CD4-positive, alpha-beta T cell (primary cell): ENCODE measurements around the gene SP6. TPM values are rescaled to one million over a fixed set of nuclear protein-coding genes. Genes with fewer than 3 reads are reported as not detected.

Source experiments
- ATAC-seq: fragments of 200-7000 bp; cut with Tn5 transposase; one replicate; pipeline ENCODE4 v1.10.0; 2022; ENCODE audit warnings: mild to moderate bottlenecking; ENCODE audit not compliant: poor library complexity
- CTCF ChIA-PET: fragments of 350-600 bp; sonication (Branson Sonifier 250); formaldehyde crosslinking; loops from one replicate; lab custom pipeline; 2021; ENCODE audit warnings: antibody characterized with exemption, inconsistent platforms; lab: Charles Lee
- POLR2A ChIA-PET: fragments of 350-600 bp; sonication (Branson Sonifier 250); formaldehyde crosslinking; loops from one replicate; lab custom pipeline; 2021; ENCODE audit warnings: antibody characterized with exemption, inconsistent platforms; lab: Charles Lee
- DNase-seq, 14 experiments: peaks; one replicate each; pipeline ENCODE4 v3.0.0-alpha.2; 2013 to 2020; ENCODE audit warnings: mixed read lengths in 2 of 14
- H3K27ac ChIP-seq, 2 donors: one replicate each; pipeline versions ENCODE4 v1.5.1 to v1.7.0; 2013; ENCODE audit warnings: low read length in 2 of 2, low read depth in 1 of 2, mild to moderate bottlenecking in 1 of 2
- H3K27me3 ChIP-seq, 2 experiments: 1 replicate in 1 of 2; 2 replicates in 1 of 2; pipeline versions ENCODE4 v1.6.1 to v1.7.0; 2013; ENCODE audit warnings: low read length in 2 of 2, control low read depth in 1 of 2, mild to moderate bottlenecking in 1 of 2, moderate library complexity in 1 of 2; ENCODE audit not compliant: insufficient read depth in 2 of 2, control insufficient read depth in 1 of 2
- H3K36me3 ChIP-seq: one replicate; pipeline ENCODE4 v1.6.1; 2013; ENCODE audit warnings: low read length, control low read depth; ENCODE audit not compliant: insufficient read depth
- H3K4me1 ChIP-seq: one replicate; pipeline ENCODE4 v1.6.1; 2013; ENCODE audit warnings: low read length, control low read depth; ENCODE audit not compliant: insufficient read depth
- H3K4me3 ChIP-seq: one replicate; pipeline ENCODE4 v1.5.1; 2013; ENCODE audit warnings: mild to moderate bottlenecking, low read length, moderate library complexity
- H3K9me3 ChIP-seq, 2 experiments: 1 replicate in 1 of 2; 2 replicates in 1 of 2; pipeline versions ENCODE4 v1.6.1 to v1.7.0; 2013; ENCODE audit warnings: low read length in 2 of 2, mild to moderate bottlenecking in 2 of 2, control low read depth in 1 of 2, moderate library complexity in 1 of 2; ENCODE audit not compliant: control insufficient read depth in 1 of 2, insufficient read depth in 1 of 2
- H3K27ac Mint-ChIP-seq: one replicate; pipeline ENCODE4 v1.8.0; 2020; ENCODE audit warnings: mixed read lengths
- H3K27me3 Mint-ChIP-seq: one replicate; pipeline ENCODE4 v1.8.0; 2021; ENCODE audit warnings: mixed read lengths
- H3K36me3 Mint-ChIP-seq: one replicate; pipeline ENCODE4 v1.8.0; 2021; ENCODE audit warnings: low read depth, mixed read lengths
- H3K4me1 Mint-ChIP-seq: one replicate; pipeline ENCODE4 v1.8.0; 2021; ENCODE audit warnings: low read depth, mixed read lengths
- H3K4me3 Mint-ChIP-seq: one replicate; pipeline ENCODE4 v1.8.0; 2020; ENCODE audit warnings: mild to moderate bottlenecking, mixed read lengths
- H3K9me3 Mint-ChIP-seq: one replicate; pipeline ENCODE4 v1.8.0; 2020; ENCODE audit warnings: mixed read lengths
- intact Hi-C, 2 experiments: fragments of 100-400 bp; cut with DNase I in 1 of 2; cut with micrococcal nuclease in 1 of 2; formaldehyde crosslinking; loops; one replicate each; pipeline versions ENCODE4 v1.15.1 to v1.9.0; 2023 to 2025; cut with DNase I, micrococcal nuclease
- total RNA-seq, 174 experiments: library from RNA in 2 of 174; stranded (reverse) in 2 of 174; gene quantifications; one replicate each; pipeline ENCODE4 v1.2.3 and lab custom pipeline; 2021 to 2026
- TF ChIP-seq, protein P1 (sequence below): fragments of 200-600 bp; IDR thresholded peaks from one replicate; pipeline ENCODE4 v1.8.0; 2022; ENCODE audit warnings: antibody characterized with exemption, mild to moderate bottlenecking

Gene SP6
- total RNA-seq, 2 experiments from 2014 or later, result 0.17 to 0.27 TPM

DNA sequence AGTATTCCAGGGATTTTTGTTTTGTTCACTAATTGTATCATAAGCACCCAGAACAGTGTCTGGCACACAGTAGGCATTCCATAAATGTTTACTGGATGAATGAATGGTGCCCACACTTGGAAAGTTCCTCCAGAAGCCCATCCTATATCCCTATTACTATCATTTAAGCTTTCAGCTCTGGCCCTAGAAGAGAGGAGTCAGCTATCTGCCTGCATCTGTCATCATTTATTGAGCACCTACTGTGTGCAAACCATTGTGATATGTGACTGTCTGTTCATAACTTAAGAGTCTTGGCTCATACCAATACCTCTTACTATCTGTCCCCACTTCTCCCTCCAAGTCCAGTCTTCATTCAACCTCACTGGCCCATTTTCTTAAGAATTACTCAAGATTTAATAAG is 20.1 kb upstream of the SP6 start:
- peaks cover 73% of the 10 kb centered on the region for H3K27me3 Mint-ChIP-seq
- TF ChIP-seq, protein P1, sequence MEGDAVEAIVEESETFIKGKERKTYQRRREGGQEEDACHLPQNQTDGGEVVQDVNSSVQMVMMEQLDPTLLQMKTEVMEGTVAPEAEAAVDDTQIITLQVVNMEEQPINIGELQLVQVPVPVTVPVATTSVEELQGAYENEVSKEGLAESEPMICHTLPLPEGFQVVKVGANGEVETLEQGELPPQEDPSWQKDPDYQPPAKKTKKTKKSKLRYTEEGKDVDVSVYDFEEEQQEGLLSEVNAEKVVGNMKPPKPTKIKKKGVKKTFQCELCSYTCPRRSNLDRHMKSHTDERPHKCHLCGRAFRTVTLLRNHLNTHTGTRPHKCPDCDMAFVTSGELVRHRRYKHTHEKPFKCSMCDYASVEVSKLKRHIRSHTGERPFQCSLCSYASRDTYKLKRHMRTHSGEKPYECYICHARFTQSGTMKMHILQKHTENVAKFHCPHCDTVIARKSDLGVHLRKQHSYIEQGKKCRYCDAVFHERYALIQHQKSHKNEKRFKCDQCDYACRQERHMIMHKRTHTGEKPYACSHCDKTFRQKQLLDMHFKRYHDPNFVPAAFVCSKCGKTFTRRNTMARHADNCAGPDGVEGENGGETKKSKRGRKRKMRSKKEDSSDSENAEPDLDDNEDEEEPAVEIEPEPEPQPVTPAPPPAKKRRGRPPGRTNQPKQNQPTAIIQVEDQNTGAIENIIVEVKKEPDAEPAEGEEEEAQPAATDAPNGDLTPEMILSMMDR, result no peak
- Histone ChIP-seq H3K27ac (no peak overlapping the region), H3K27me3 (peaks cover 28 to 42% of the 10 kb centered on the region in 2 experiments), H3K36me3 (no peaks in the 10 kb centered on the region), H3K4me1 (no peaks in the 10 kb centered on the region), H3K4me3 (no peak overlapping the region), H3K9me3 (peaks cover 0 to 8% of the 10 kb centered on the region in 2 experiments)
- no peaks in the 10 kb centered on the region for H3K9me3 Mint-ChIP-seq
- no peak overlapping the region for H3K27ac Mint-ChIP-seq
- ChIA-PET POLR2A (no interaction called here), CTCF (interaction anchor here (0.9 to 1.0 kb wide), 2 partner anchors 19 to 24 kb away, joined by 3 read pairs; no protein-coding TSS in a partner anchor)
- no peaks in the 10 kb centered on the region for H3K36me3 Mint-ChIP-seq
- no peaks in the 10 kb centered on the region for H3K4me1 Mint-ChIP-seq
- ATAC-seq, result no peak
- no peak for DNase-seq
- intact Hi-C loops, result no loop called here
- no peak overlapping the region for H3K4me3 Mint-ChIP-seq

DNA sequence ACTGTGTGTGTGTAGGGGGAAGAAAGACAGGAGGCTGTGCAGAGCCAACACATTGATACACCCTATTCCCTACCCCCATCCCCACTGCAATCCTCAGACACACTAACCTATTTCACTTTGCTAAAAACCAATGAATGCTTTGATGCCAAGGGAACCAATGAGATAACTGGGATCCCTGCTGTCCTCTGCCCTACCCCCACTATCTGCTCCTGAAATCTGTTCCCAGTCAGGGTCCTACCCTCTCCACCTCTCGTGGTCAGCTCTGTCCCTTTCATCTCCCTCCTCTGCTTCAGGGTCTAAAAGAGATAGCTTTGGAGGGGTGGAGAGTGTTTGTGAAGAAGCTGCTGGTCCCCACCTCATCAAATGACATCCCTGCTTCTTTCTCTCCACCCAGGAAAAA is 19.1 kb upstream of the SP6 start:
- H3K36me3 ChIP-seq, result no peaks in the 10 kb centered on the region
- H3K4me1 ChIP-seq, result peaks cover 5% of the 10 kb centered on the region
- H3K4me3 ChIP-seq, result no peak overlapping the region
- Mint-ChIP-seq H3K27me3 (peaks cover 65% of the 10 kb centered on the region), H3K4me1 (peaks cover 2% of the 10 kb centered on the region), H3K4me3 (no peak overlapping the region), H3K27ac (no peak overlapping the region), H3K36me3 (no peaks in the 10 kb centered on the region), H3K9me3 (no peaks in the 10 kb centered on the region)
- H3K9me3 ChIP-seq, result peaks cover 0 to 8% of the 10 kb centered on the region in 2 experiments
- TF ChIP-seq, protein P1, result no peak
- POLR2A ChIA-PET, result no interaction called here
- H3K27ac ChIP-seq, result no peak overlapping the region
- CTCF ChIA-PET, result interaction anchor here (0.6 to 1.0 kb wide), 3 partner anchors 20 to 668 kb away, joined by 3 read pairs; no protein-coding TSS in a partner anchor
- H3K27me3 ChIP-seq, result peaks cover 25 to 42% of the 10 kb centered on the region in 2 experiments
- ATAC-seq (no peak), DNase-seq (no peak)
- intact Hi-C loops, result no loop called here

DNA sequence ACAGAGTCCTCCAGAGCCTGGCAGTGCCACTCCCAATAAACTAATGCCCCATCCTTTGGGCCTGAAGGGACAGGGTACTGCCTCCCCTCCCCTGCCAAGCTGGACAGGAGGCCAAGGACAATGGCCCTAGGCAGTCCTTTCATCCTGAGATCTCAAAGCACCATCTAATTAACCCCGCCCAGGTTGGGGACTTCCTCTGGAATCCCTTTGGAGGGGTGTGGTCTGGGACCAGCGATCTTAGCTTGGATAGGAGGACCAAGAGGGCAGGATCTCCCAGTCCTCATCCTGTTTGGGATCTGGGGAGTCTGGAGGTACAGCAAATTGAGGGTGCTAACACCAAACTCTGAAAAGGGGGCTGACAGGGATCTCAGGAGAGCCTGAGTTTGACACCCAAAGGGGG is 18.2 kb upstream of the SP6 start:
- Mint-ChIP-seq H3K27me3 (peaks cover 55% of the 10 kb centered on the region), H3K9me3 (no peaks in the 10 kb centered on the region), H3K36me3 (no peaks in the 10 kb centered on the region), H3K27ac (no peak overlapping the region), H3K4me1 (peaks cover 7% of the 10 kb centered on the region), H3K4me3 (no peak overlapping the region)
- Histone ChIP-seq H3K9me3 (peaks cover 0 to 8% of the 10 kb centered on the region in 2 experiments), H3K4me3 (no peak overlapping the region), H3K27me3 (peaks cover 25 to 36% of the 10 kb centered on the region in 2 experiments), H3K36me3 (no peaks in the 10 kb centered on the region), H3K27ac (no peak overlapping the region), H3K4me1 (peaks cover 13% of the 10 kb centered on the region)
- no peak for DNase-seq
- TF ChIP-seq, protein P1, result no peak
- CTCF ChIA-PET, result no interaction called here
- POLR2A ChIA-PET, result no interaction called here
- intact Hi-C loops, result no loop called here
- no peak for ATAC-seq
